Measurements from ENCODE around the gene ENTR1. TPM values are rescaled to one million over a fixed set of nuclear protein-coding genes. Genes with fewer than 3 reads are reported as not detected.
A peak's percentile ranks its signal among the peaks of the same experiment; 100 is the strongest.
"Not testable (repeated sequence)": the region's sequence is repeated elsewhere in the genome, so short reads cannot be mapped to it uniquely, and the experiment has no call there.

The ENTR1 gene
- total RNA-seq, 1 experiment from 2014 or later, result 36.5 TPM

GRCh38 chr9:136419092-136419420 lies 8.6 kb upstream of the ENTR1 start:
- no peak for DNase-seq (ENCODE audit: low spot score)

DNA sequence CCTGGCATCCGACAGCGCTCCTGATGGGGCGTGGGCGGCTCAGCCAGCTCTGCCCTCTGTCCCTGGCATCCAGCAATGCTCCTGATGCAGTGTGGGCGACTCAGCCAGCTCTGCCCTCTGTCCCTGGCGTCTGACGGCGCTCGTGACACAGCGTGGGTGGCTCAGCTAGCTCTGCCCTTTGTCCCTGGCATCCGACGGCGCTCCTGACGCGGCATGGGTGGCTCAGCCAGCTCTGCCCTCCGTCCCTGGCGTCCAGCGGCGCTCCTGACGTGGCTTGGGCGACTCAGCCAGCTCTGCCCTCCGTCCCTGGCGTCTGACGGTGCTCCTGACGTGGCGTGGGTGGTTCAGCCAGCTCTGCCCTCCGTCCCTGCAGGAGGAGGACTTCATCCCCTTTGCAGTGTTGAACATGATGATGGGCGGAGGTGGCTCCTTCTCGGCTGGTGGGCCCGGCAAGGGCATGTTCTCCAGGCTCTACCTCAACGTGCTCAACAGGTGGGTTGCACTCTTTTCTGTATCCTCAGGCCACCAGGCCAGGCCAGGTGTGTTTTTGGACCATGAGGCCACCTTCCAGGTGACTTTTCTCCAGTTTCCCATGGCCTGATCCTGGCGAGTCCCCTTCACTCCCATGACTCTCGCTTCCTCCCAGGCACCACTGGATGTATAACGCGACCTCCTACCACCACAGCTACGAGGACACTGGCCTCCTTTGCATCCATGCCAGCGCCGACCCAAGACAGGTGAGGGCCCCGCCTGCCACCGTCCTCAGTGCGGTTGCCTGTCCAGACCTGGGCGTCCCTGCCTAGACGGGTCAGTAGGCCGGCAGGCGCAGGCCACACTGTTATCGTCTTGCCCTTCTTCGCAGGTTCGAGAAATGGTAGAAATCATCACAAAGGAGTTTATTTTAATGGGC lies 8.0 kb upstream of the ENTR1 start:
- DNase-seq (ENCODE audit: low spot score), result no peak

- DNase-seq (ENCODE audit: low spot score), result no peak
Measured at GRCh38 chr9:136416914-136417313, 6.5 kb upstream of the ENTR1 start.

- no peak for DNase-seq (ENCODE audit: low spot score)
Measured at GRCh38 chr9:136416427-136416826, 6.0 kb upstream of the ENTR1 start.

GRCh38 chr9:136412962-136413361 lies 2.5 kb upstream of the ENTR1 start:
- DNase-seq (ENCODE audit: low spot score), result no peak

- DNase-seq (ENCODE audit: low spot score), result no peak
Measured at GRCh38 chr9:136411378-136411777, 964 bp upstream of the ENTR1 start.

DNA sequence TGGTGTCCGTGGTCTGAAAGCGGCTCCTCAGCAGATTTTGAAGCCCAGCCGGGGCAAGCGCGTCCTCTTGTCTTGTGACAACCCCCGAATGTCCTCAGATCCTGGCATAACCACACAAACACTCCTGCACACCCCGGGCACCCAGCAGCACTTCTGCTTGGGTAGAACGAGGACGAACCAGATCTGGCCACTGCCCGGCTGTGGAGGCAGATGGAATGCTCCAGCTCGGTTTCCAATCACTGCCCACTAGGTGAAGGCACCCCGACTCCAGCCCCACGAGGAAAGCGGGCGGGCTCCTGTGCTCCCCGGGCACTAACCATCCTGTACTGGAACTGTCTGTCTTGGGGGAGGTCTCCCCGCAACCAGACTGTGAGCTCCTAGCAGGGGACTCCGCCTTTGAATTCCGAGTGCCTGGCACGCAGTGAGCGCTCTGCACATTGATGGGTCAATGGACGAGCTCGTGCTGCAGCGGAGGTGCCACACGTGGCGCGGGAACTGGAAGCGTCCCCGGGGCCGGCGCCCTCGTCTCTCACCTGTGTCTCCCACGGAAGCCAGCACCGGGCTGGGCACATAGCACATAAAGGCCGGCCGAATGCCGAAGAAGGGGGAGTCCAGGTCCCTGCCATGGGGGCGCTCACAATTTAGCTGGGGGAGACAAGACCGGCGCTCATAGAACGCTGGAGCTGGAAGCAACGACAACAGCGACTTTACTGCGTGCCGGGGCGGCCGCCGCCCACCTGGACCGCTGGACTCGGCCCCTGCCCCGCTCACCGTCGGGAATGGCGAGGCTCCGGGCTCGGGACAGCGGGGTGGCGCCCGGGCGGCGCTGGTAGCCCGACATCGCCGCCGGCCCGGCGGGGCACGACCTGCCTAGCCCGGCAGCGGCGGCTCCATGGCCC lies 608 bp downstream of the ENTR1 start:
- DNase-seq (ENCODE audit: low spot score), result no peak

- no peak for DNase-seq (ENCODE audit: low spot score)
Measured at GRCh38 chr9:136407911-136408310, 2.5 kb downstream of the ENTR1 start.

- not testable (repeated sequence) for DNase-seq (ENCODE audit: low spot score)
Measured at GRCh38 chr9:136407061-136407460, 3.4 kb downstream of the ENTR1 start.

- not testable (repeated sequence) for DNase-seq (ENCODE audit: low spot score)
Measured at GRCh38 chr9:136405904-136406303, 4.5 kb downstream of the ENTR1 start.

GRCh38 chr9:136405481-136405880 lies 4.9 kb downstream of the ENTR1 start:
- DNase-seq (ENCODE audit: low spot score), result no peak

GRCh38 chr9:136404801-136405136 lies 5.6 kb downstream of the ENTR1 start:
- no peak for DNase-seq (ENCODE audit: low spot score)

DNA sequence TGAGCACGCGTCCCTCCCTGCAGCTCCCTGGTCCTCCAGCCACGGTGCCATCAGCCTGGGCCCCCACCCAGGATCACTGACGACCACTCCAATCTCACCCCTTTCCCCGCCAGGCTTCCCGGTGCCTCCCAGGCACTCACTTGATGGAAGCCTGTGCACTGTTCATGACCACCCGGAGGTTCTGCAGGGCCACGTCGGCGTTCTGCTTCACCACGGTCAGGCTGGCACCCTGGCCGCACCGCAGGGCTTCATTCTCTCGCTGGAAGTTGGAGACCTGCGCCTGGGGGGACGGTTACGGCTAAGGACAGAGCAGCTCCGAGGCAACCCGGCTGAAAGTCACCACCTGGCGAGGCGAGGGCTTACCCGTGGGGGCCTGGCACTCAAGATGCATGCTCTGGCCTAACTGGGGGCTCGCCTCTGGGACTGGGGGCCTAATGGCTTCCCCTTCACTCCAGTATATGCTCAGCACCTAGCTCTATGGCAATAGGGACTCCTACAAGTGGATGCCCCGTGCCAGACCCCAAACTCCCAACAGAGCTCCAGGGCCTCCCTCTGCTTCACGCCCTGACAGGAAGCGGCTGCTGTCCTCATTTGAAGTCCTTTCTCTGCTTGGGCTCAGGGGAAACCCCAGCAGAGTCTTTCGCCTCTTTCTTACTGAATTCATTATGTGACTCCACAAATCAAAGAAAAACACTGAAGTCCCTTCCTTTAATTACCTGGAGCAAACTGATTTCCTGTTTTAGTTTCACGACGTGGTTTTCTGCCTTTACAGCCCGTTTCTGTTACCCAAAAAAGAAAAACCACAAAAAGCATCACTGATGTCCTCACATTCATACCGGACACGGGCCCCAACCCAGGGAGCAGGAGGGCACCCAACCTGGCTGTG lies 6.3 kb downstream of the ENTR1 start:
- no peak for DNase-seq (ENCODE audit: low spot score)

DNA sequence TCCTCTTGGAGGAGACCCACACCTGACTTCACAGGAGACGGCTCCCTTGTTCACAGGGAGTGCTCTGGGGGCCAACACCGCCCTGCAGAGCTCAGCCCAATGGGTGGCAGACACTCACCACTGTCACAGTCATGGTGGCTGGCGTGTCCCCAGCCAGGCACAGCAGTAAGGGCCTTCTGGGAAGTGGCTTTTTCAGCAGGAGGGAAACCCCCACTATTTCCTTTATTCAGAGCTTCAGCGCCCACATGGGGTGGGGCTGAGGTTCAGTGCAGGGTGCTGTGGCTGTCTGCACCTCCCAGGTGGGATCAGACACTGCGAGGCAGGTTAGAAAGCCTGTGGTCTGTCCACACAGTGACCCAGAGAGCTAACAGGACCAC lies 6.9 kb downstream of the ENTR1 start:
- DNase-seq (ENCODE audit: low spot score), result no peak

GRCh38 chr9:136402067-136402466 lies 8.3 kb downstream of the ENTR1 start:
- DNase-seq (ENCODE audit: low spot score), result no peak

GRCh38 chr9:136401173-136401922 lies 9.1 kb downstream of the ENTR1 start:
- DNase-seq (ENCODE audit: low spot score), result no peak

DNA sequence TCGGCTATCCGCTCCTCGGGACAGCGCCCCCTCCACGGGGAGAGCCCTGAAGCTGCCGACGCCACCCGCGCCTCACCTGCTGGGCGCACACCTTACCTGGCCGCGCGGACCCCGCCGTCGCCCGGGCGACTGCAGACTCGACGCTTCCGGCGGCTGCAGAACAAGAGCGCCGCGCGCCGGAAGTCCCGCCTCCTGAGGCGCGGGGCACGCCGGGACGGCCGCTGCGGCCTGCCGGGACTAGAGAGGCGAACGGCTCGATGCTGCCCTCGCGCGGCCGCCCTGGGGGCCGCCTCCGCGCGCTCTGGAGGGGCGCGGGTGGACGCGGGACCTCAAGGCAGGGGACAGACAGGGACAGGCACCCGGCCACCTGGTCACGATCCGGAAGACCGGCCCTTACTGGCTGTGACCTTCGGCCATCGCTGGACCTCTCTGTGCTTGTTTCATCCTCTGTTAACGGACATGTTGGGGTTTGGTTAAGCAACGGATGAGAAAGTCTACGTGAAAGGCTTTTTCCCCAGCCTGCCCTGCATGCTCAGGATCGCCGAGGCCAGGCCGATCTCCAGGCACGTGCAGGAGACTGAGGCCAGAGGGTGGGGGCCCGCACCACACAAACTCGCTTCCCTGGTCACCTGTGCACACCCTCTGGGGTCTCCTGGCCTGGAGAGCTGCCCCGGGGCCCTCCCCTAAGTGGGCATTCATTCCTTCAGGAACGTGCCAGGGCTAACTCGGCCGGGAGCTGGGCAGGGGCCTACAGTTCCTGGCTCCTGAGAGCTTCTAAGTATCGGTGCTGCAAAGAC lies 10.2 kb downstream of the ENTR1 start, which contains the start of gene SNAPC4:
SNAPC4 (minus strand) TSS at position 133 of the 797 bp plus-strand sequence. CDS start 1,742 bp downstream, outside the sequence.
- DNase-seq (ENCODE audit: low spot score), result peak; percentile 74

DNA sequence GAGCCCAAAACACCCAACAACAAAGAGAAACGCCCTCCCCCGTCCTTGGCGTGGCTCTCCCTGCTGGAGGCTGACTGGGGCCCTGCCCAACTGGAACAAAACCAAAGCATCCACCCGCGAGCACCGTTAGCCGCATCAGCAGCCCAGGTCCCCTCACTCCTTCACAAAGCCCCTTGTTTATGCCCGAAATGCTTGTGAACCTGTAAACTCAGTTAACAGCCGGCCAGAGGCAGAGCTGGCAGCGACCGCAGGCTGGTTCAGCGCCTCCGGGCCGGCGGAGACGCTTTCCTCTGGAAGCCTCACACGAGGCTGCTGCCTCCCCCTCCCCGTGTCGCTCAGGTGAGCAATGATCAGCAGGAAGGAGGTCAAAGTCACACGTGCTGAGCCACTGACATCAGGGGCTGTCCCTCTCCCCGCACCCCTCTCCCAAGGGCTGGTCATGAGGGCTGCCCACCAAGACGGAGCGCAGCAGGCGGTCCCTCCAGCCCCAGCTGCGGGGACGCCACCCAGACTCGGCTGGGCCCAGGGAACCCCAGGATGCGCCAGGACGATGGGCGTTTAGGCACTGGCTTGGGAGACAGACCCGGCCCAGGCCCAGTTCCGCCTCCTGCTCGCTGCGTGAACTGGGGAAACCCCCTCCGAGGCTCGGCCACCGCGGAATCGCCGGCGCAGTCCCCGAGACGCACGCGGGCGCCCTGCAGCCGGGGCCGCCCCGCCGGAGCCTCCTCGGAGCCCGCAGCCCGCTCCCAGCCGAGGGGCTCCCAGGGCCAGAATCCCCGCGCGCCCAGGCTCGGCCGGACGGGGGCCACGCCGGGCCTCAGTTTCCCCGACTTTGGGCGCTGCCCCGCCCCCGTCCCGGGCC lies 11.0 kb downstream of the ENTR1 start:
- no peak for DNase-seq (ENCODE audit: low spot score)

DNA sequence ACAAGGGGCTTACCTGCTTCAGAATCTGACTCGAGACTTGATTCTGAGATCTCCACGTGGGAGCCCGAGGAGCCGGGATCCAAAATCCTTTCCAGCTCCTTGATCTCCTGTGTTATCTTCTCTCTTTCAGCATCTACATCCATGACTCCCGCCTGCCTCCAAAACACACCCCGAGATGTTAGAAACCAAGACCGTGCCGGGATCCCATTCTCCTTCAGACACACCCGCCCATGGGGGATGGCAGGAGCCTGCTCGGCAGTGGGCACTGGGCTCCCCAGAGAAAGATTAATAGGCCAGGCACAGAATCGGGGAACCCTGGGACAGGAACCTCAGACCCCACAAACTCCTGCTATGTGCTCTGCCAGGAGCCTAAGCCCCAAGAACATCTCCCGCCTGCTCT lies 12.1 kb downstream of the ENTR1 start:
- DNase-seq (ENCODE audit: low spot score), result no peak
